Nasal cavity respiratory epithelium epithelial cell of viscerocranial mucosa (primary cell): Measurements from ENCODE around the gene TNRC6B. TPM values are rescaled to one million over a fixed set of nuclear protein-coding genes. Genes with fewer than 3 reads are reported as not detected.

Experiments
- total RNA-seq: library from RNA; depleted of rRNA; stranded (reverse); fragments of >200 nt; gene quantifications from 2 replicates; pipeline ENCODE4 v1.2.3, GENCODE V29; 2014

The TNRC6B gene
- total RNA-seq: 9.9 and 19.5 TPM in 2 replicates

GRCh38 chr22:40177738-40178416, at the start of gene TNRC6B:
Gene TNRC6B, plus strand, starts transcription at chr22:40177925. Its CDS starts 211 bp downstream, at chr22:40178136.

GRCh38 chr22:40346185-40347118, 168.7 kb downstream of the TNRC6B start, which contains the start of gene ADSL:
Gene ADSL, plus strand, starts transcription at chr22:40346500. Its CDS starts 59 bp downstream, at chr22:40346559.

Other genes with a start within 250 kb of the TNRC6B start
- not detected in 2 replicates for gene TMA7B, start 217.5 kb upstream of the TNRC6B start, total RNA-seq
- gene FAM83F, start 183.0 kb upstream of the TNRC6B start, total RNA-seq: 32.8 and 40.9 TPM in 2 replicates
- gene ADSL, start 168.6 kb downstream of the TNRC6B start, total RNA-seq: 69.3 and 75.2 TPM in 2 replicates
- gene SGSM3, start 192.7 kb downstream of the TNRC6B start, total RNA-seq: 40.7 and 51.4 TPM in 2 replicates